Measurements from ENCODE around the gene NCAPD2. TPM values are rescaled to one million over a fixed set of nuclear protein-coding genes. Genes with fewer than 3 reads are reported as not detected.
"Not testable (repeated sequence)": the region's sequence is repeated elsewhere in the genome, so short reads cannot be mapped to it uniquely, and the experiment has no call there.

NCAPD2 gene
- total RNA-seq, 1 experiment from 2014 or later, result 187 TPM

DNA sequence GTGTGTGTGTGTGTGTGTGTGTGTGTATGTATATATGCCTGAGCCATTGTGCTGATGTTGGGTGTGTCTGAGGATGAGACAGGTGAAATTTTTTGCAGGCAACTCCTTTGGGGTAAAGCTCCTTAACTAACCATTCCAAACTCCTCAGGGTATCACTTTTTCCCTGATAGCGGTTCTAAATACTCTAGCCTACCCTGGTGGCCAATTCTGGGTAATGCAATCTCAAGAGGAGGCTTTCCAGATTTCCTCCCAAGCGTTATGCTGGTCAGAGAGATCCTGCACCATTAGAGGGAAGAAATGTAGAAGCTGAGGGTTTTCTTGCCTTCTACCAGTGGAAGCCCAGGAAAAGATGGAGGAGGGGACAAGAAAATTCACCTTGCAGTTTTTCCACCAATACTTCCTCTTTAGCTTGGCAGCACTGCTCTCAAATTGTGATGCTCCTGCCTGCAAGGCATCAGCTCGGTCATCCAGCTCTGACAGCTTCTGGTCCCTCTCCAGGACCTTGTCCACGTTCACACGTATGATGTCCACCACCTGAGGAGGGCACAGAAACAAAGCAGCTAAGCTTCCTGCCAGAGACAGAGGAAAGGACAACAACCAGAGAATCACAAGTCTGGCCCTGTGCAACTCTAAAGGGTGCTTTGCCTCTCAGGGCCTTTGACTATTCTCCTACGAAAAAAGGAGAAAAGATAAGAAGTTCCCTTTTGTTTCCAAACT, 28.3 kb upstream of the NCAPD2 start:
- peak; percentile 58 for DNase-seq (ENCODE audit: low spot score)

DNA sequence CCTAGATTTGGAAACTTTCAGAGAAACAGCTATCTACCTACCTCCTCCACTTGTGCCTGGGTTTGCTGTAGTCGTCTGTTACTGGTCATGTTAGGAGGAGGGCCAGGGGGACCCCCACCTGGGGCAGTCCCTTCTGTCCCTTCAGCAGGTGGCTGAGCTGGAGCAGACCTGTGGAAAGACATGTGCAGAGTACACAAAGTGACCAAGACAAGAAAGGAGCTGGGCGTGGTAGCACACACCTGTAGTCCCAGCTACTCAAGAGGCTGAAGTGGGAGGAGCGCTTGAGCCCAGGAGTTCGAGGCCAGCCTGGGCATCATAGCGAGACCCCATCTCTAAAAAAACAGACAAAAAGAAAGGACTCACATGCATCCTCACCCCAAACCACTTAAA, 27.7 kb upstream of the NCAPD2 start:
- no peak for DNase-seq (ENCODE audit: low spot score)

GRCh38 chr12:6466751-6467150, 27.2 kb upstream of the NCAPD2 start:
- not testable (repeated sequence) for DNase-seq (ENCODE audit: low spot score)

DNA sequence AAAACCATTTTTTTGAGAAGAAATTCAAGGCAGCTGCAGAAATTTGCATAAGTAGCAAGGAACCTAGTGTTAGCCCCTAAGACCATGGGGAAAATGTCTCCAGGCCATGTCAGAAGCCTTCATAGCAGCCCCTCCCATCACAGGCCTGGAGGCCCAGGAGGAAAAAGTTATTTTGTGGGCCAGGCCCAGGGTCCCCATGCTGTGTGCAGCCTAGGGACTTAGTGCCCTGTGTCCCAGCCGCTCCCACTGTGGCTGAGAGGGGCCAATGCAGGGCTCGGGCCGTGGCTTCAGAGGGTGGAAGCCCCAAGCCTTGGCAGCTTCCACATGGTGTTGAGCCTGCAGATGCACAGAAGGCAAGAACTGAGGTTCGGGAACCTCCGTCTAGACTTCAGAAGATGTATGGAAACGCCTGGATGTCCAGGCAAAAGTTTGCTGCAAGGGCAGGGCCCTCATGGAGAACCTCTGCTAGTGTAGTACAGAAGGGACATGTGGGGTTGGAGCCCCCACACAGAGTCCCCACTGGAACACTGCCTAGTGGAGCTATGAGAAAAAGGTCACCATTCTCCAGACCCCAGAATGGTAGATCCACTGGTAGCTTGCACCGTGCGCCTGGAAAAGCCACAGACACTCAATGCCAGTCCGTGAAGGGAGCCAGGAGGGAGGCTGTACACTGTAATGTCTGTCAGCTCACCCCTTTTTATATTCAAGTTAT, 26.2 kb upstream of the NCAPD2 start:
- DNase-seq (ENCODE audit: low spot score), result not testable (repeated sequence)

DNA sequence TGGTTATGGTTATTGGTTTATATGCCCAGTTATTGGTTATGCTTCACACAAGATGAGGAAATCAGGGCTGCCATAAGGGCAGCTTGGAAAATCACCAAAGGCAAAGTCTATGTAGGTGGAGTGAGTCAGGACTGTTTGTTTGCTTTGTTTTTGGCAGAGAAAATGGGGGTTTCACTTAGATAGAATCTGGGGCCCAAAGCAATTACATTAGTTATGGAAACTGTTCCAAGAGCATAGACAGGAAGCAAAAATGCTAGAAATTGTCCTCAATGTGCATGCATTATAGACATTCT, 25.7 kb upstream of the NCAPD2 start:
- no peak for DNase-seq (ENCODE audit: low spot score)

- DNase-seq (ENCODE audit: low spot score), result no peak
Measured at GRCh38 chr12:6469092-6469491, 24.8 kb upstream of the NCAPD2 start.

DNA sequence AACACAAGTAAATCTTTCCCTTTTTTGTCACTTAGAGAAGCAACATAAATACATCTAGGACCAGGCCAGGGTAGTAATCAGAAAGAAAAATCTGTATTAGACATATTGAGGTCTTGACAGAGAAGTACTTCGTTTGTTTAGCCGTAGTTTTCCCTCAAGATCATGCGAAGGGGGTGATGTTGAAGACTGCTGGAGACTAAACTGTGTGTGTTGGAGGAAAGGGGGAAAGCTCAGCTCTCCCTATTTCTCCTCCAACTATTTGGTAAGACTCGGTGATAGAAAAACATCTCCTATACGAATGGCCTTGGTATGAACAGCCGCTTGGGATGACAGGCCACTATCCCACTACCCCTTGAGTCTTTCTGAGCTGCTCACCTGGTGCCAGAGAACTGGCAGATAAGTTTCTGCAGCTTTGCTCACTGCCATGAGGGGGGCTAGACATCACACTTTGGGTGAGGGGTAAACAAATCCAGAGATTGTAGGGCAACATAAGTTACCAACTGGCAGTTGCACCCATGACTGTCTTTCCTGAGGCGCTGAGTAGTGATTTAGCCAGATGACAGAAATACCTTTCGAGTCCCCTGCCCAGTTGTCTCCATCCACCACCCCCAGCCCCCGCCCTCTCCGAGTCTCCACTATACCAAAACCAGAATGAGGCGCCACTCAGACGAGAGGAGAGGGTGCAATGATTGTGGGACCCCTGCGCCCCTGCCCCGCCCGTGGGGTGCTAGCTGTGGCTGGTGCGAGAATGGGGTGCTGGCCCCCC, 24.1 kb upstream of the NCAPD2 start:
- DNase-seq (ENCODE audit: low spot score), result no peak

GRCh38 chr12:6470375-6471163, 23.3 kb upstream of the NCAPD2 start, which contains the start of gene VAMP1:
Gene VAMP1, minus strand, starts transcription at chr12:6470677. Its CDS starts 146 bp downstream, at chr12:6470531.
- DNase-seq (ENCODE audit: low spot score), result peak; percentile 99

DNA sequence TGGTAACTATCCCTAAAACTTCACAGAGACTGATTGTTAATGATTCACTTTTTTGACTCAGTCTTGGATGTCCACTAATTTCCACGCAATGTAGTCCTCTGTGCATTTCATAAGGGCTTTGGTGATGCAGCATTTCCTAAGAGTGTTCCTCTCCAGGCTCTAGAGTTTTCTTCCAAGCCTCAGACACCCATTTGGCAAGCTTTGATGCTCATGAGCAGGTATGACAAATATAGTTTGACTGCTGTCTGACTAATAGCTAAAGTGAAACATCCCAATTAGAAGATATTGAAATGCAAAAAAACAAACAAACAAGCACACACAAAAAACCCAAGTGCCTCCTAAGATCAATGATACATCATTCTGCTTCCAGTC, 21.9 kb upstream of the NCAPD2 start:
- no peak for DNase-seq (ENCODE audit: low spot score)

GRCh38 chr12:6472491-6472890, 21.4 kb upstream of the NCAPD2 start:
- DNase-seq (ENCODE audit: low spot score), result no peak

GRCh38 chr12:6475233-6475975, 18.5 kb upstream of the NCAPD2 start:
- DNase-seq (ENCODE audit: low spot score), result not testable (repeated sequence)

DNA sequence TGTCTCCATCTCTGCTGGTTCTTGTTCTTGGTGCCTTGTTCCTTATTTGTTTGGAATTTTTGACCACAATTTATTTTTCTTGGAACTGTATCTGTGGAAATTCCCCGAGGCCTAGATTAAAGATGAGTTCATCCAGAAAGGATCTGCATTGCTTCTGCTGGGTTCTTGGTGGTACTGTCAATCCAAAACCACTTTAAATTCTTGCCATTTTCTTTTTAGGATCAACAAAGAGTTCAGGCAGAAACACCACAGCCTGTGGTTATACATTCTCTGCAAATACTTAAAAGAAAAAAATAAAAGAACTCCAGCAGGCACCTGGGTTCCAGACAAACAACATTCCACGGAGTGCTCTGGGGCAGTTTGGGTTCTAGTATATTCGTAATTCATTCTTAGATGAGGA, 17.4 kb upstream of the NCAPD2 start:
- DNase-seq (ENCODE audit: low spot score), result peak; percentile 88

- not testable (repeated sequence) for DNase-seq (ENCODE audit: low spot score)
Measured at GRCh38 chr12:6477601-6478377, 16.1 kb upstream of the NCAPD2 start.

- no peak for DNase-seq (ENCODE audit: low spot score)
Measured at GRCh38 chr12:6478416-6478815, 15.5 kb upstream of the NCAPD2 start.

GRCh38 chr12:6488240-6488639, 5.7 kb upstream of the NCAPD2 start:
- no peak for DNase-seq (ENCODE audit: low spot score)

GRCh38 chr12:6489449-6489848, 4.5 kb upstream of the NCAPD2 start:
- no peak for DNase-seq (ENCODE audit: low spot score)

DNA sequence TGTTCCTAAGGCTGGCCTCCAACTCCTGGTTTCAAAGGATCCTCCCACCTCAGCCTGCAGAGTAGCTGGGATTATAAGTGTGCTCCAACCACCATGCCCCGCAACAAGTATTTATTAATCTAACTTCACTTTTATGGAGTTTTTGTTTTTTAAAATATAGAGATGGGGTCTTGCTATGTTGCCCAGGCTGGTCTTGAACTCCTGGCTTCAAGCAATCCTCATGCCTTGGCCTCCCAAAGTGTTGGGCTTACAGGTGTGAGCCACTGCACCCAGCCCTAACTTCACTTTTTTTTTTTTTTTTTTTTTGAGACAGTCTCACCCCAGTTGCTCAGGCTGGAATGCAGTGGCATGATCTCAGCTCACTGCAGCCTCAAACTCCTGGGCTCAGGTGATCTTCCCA, 3.2 kb upstream of the NCAPD2 start:
- DNase-seq (ENCODE audit: low spot score), result not testable (repeated sequence)

GRCh38 chr12:6492838-6493496, 935 bp upstream of the NCAPD2 start, which contains the start of gene MRPL51:
Gene MRPL51, minus strand, starts transcription at chr12:6493262. Its CDS starts 126 bp downstream, at chr12:6493136.
- peak; percentile 94 for DNase-seq (ENCODE audit: low spot score)

DNA sequence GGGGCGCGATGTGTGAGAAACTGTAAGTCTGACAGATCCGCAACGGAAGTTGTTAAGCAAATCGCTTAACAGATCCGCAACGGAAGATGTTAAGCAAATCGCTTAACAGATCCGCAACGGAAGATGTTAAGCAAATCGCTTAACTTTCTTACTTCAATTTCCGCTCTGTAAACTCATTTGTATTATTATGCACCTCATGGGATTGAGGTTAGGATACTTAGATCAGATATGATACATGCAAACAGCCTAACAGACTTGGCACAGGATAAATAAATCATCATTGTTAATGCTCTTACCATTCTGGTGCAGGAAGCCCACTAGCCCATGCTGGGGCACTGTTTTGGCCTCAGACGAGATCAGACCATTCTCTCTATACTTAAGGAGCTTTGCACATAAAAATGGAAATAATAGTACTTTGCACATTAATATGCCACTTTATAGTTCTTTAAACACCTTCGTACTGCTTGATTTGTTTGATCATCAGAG, 399 bp downstream of the NCAPD2 start:
- peak; percentile 24 for DNase-seq (ENCODE audit: low spot score)

DNA sequence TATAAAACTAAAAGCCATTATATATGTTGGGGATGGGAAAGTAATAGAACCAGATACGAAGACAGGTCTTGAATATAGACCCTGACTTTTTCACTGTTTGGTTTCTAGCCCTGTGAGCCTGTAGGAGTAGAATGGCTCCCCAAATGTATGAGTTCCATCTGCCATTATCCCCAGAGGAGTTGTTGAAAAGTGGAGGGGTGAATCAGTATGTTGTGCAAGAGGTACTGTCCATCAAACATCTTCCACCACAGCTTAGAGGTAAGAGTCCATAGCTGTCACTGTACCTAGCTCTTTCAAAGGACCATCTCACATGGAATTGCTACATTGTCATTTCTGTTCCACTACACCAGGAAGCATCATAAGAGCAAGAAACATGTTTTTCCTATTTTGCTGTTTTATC, 1.1 kb downstream of the NCAPD2 start:
- no peak for DNase-seq (ENCODE audit: low spot score)
